GM12864 (cell line): ENCODE data around the gene FILIP1L.

Source experiments
- DNase-seq: peaks from one replicate; pipeline ENCODE4 v3.0.0-alpha.2; 2011; ENCODE audit warnings: low read depth
- H3K4me3 ChIP-seq: 2 replicates; pipeline ENCODE4 v1.5.1; 2011; ENCODE audit warnings: mild to moderate bottlenecking, low read depth, low read length, control low read depth
- TF ChIP-seq, protein P1 (sequence below): IDR thresholded peaks from 2 replicates; pipeline ENCODE4 v1.5.1; 2011; ENCODE audit warnings: low read depth, mild to moderate bottlenecking, moderate library complexity, low read length, control low read depth, inconsistent platforms; ENCODE audit errors: missing control alignments

Gene FILIP1L

DNA sequence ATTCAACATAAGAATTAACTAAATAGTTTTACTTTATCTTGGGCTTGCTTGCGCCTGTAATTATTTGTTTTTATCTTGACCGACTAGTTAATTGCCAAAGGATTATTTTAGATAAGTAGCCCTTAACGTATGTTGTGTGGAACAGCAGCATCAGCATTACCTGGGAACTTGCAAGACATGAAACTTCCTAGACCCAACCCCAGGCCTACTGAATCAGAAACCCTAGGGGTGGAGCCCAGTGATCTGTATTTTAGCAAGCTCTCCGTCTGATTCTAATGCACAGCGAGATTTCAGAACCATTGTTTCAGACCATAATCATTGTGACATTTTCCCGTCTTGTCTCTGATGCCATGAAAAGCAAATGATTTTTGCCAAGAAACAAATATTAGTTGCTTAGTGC is 31.1 kb downstream of the FILIP1L start:
- TF ChIP-seq, protein P1, sequence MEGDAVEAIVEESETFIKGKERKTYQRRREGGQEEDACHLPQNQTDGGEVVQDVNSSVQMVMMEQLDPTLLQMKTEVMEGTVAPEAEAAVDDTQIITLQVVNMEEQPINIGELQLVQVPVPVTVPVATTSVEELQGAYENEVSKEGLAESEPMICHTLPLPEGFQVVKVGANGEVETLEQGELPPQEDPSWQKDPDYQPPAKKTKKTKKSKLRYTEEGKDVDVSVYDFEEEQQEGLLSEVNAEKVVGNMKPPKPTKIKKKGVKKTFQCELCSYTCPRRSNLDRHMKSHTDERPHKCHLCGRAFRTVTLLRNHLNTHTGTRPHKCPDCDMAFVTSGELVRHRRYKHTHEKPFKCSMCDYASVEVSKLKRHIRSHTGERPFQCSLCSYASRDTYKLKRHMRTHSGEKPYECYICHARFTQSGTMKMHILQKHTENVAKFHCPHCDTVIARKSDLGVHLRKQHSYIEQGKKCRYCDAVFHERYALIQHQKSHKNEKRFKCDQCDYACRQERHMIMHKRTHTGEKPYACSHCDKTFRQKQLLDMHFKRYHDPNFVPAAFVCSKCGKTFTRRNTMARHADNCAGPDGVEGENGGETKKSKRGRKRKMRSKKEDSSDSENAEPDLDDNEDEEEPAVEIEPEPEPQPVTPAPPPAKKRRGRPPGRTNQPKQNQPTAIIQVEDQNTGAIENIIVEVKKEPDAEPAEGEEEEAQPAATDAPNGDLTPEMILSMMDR = no peak

DNA sequence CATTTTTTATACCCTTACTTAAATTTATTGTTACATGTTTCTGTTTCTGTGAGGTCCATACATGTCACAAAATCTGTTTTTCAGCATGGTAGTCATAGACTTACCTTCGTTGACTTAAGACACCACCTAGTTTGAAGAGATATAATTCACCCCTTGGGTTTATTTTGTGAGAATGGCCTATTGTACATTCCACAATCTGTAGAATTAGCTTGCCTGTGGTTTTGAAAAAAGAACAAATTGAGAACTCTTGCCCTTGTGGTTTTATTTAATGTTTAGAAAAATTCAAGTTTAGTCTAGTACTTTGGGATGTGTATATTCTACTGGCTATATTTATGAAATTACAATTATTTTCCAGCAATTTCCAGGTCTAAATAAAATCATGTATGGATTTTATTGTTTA is 31.6 kb downstream of the FILIP1L start:
- TF ChIP-seq, protein P1 = no peak
- H3K4me3 ChIP-seq = no peak overlapping the region
- no peak for DNase-seq

More for the DNA sequence above, 31.1 kb downstream of the FILIP1L start:
- no peak overlapping the region for H3K4me3 ChIP-seq
- DNase-seq = no peak

DNA sequence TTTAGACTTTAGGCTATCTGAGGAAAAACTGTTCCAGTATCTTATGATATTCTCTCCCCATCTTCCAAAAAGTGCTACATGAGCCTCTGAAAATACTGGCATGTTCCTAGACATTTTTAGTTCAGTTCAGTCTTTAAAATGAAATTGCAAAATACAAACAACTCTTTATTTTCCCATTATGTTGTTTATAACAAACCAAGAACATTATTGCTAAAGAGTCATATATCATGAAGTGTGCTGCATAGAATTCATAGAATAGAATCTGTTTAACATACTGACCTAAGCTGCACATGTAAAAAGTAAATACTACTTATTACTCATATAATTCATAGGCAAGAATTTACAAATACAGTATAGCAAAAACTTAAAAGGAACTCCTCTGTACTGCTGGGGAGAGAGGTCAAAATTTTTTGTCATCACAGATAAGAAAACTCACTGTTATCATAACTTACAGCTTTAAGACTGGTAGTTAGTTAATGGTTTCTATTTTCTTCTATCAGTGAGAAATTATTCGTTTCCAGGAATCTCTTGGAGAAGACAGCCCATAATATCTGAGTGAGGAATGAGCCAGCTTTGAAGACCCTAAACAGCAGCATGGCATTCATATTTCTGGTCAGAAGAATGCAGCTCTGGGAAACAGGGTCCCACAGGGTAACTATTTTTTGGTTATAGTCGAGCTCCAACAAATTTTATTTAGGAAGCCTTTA is 32.2 kb downstream of the FILIP1L start:
- H3K4me3 ChIP-seq = no peak overlapping the region
- DNase-seq = no peak
- TF ChIP-seq, protein P1 = no peak

DNA sequence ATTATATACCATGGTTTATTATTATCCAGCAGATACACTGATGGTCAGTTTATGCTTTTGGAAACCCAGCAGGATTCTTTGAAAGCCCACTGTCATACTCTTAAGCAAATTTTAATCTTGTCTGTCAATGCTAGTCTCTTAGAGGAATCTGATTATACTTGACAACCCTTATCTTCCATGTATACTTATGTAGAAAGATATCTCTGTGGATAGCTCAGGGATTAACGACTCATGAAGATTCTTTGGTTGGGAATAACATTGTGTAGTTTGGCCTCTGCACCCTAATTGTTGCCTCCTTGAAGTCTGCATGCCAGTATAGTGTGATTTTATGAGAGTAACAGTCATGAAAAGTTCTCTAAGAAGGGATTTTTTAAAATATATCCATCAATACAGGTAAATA is 33.0 kb downstream of the FILIP1L start:
- TF ChIP-seq, protein P1 = no peak
- no peak for DNase-seq
- no peak overlapping the region for H3K4me3 ChIP-seq

DNA sequence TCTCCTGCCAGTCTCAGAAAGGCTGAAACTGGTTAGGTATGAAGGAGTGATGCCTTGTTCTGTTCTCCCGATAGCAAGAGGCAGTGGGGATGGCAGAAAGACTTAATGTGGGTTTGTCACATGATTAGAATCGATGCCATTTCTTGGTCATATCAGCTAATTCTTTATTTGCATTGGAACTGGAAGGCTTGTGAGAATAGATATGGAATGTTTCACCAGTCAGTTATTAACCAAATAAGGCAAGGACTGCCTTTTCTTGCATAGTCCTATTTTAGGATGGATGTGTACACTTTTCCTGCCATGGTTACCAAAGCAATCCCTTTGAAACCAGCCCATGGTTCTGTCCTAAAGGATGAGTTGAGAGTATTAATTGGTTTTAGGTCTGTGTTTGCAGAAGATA is 33.7 kb downstream of the FILIP1L start:
- no peak overlapping the region for H3K4me3 ChIP-seq
- DNase-seq = no peak

DNA sequence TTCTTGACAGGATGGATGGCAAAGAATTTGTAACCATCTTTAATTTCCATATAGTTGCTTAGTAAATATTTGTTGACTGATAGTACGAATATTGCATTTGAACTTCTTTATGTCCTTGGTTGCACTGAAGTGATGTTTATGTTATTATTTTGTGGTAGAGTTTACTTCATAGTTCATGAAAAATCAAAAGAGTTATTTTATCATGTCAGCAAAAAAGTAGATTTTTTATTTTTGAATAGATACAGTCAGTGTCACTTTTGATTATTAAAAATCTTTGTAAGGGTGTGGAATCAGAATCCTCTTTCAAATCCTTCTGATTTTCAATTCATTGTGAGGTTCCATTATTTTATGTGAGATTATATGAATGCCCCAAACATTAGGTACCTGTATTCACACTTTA is 35.0 kb downstream of the FILIP1L start:
- TF ChIP-seq, protein P1 = no peak
- no peak overlapping the region for H3K4me3 ChIP-seq
- DNase-seq = no peak

More for the DNA sequence above, 33.7 kb downstream of the FILIP1L start:
- TF ChIP-seq, protein P1 = no peak
